ENCODE results near the gene TIGD3. TPM values are rescaled to one million over a fixed set of nuclear protein-coding genes. Genes with fewer than 3 reads are reported as not detected.

TIGD3 gene
- total RNA-seq, 4 donors from 2014 or later, result 0.36 to 2.0 (median 0.50) TPM

GRCh38 chr11:65363770-65364169 lies 9.2 kb downstream of the TIGD3 start:
- TF ChIP-seq, protein P1, sequence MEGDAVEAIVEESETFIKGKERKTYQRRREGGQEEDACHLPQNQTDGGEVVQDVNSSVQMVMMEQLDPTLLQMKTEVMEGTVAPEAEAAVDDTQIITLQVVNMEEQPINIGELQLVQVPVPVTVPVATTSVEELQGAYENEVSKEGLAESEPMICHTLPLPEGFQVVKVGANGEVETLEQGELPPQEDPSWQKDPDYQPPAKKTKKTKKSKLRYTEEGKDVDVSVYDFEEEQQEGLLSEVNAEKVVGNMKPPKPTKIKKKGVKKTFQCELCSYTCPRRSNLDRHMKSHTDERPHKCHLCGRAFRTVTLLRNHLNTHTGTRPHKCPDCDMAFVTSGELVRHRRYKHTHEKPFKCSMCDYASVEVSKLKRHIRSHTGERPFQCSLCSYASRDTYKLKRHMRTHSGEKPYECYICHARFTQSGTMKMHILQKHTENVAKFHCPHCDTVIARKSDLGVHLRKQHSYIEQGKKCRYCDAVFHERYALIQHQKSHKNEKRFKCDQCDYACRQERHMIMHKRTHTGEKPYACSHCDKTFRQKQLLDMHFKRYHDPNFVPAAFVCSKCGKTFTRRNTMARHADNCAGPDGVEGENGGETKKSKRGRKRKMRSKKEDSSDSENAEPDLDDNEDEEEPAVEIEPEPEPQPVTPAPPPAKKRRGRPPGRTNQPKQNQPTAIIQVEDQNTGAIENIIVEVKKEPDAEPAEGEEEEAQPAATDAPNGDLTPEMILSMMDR (IDR thresholded peaks at IDR 0.05), result no peak
- DNase-seq (ENCODE audit: low spot score) (no peak), ATAC-seq (ENCODE audit: low FRiP score) (no peak)

- ATAC-seq (ENCODE audit: low FRiP score), result peak; percentile 68
- DNase-seq (ENCODE audit: low spot score), result no peak
- TF ChIP-seq, protein P1 (IDR thresholded peaks at IDR 0.05), result peak in 1 of 3 donors; percentile 69
Measured at GRCh38 chr11:65366340-65366773, 11.8 kb downstream of the TIGD3 start.

DNA sequence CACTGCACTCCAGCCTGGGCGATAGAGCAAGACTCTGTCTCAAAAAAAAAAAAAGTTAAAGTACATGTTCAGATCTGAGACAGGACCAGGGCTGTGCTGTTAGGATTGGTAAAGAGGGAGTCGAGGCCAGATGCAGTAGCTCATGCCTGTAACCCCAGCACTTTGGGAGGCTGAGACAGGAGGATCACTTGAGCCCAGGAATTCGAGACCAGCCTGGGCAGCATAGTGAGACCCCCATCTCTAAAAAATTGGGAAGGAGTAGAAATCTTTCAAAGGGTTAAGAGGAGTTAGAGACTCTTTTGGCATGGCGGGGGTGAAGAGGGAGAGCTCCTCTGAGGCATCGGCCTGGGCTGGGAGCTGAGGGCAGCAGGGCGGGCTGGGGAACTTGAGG lies 16.1 kb downstream of the TIGD3 start:
- DNase-seq (ENCODE audit: low spot score) (no peak), ATAC-seq (ENCODE audit: low FRiP score) (no peak)
- TF ChIP-seq, protein P1 (IDR thresholded peaks at IDR 0.05), result no peak

- no peak for DNase-seq (ENCODE audit: low spot score)
- ATAC-seq (ENCODE audit: low FRiP score), result no peak
- TF ChIP-seq, protein P1 (IDR thresholded peaks at IDR 0.05), result no peak
Measured at GRCh38 chr11:65373839-65374580, 19.5 kb downstream of the TIGD3 start.

DNA sequence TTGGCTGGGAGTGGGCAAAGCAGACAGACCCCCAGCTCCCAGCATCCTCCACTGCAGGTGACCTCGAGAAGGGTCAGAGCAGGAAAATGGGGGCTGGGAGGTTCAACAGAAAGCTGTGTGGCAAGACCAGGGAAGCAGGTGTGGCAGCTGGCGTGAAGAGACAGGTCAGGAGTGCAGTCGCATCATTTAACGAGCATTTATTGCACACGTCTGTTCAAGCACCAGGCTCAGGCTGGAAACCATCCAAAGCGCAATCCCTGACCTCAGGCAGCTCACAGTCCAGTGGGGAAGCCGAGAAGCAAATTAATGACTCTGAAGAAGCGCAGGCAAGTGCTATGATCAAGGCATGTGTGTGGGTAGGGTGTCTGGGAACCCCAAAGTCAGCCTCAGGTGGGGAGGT lies 20.5 kb downstream of the TIGD3 start:
- TF ChIP-seq, protein P1 (IDR thresholded peaks at IDR 0.05), result no peak
- ATAC-seq (ENCODE audit: low FRiP score) (no peak), DNase-seq (ENCODE audit: low spot score) (no peak)

DNA sequence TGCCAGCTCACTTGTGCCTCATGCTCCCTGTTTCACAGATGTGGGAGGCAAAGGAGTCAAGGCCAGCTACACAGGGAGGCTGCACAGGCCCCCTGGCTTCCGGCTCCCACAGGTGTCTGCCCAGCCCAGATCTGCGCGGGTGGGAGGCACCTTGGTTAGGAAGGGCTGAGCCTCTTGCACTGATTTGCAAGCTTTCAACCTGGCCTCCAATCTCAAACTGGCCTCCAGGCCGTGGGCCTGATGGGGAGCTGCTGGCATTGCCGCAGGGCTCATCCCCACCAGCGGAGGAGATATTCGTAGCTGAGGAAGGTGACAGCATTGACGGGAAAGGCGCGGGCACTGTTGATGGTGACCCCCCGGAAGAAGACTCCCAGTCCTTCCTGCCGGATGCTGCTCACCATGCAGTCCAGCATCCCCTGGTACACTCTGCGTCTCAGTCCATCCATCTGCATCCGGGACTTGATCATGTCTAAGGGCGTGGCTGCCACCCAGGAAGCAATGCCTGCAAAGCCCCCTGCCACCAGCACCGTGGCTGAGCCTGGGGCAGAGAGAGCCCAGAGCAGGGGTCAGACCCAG lies 21.7 kb downstream of the TIGD3 start:
- no peak for ATAC-seq (ENCODE audit: low FRiP score)
- no peak for DNase-seq (ENCODE audit: low spot score)
- TF ChIP-seq, protein P1 (IDR thresholded peaks at IDR 0.05), result no peak

GRCh38 chr11:65377036-65377435 lies 22.5 kb downstream of the TIGD3 start:
- ATAC-seq (ENCODE audit: low FRiP score) (no peak), DNase-seq (ENCODE audit: low spot score) (no peak)
- TF ChIP-seq, protein P1 (IDR thresholded peaks at IDR 0.05), result no peak

All from omental fat pad (tissue), 4 donors.